ENCODE results near the gene SLC25A28.

- no peak for TF ChIP-seq CTCF (IDR thresholded peaks at IDR 0.05)
- TF ChIP-seq EZH2 (IDR thresholded peaks at IDR 0.05; ENCODE audit: borderline replicate concordance, insufficient read depth, low read depth, low read length, poor library complexity, severe bottlenecking), result no peak
Measured at GRCh38 chr10:99628923-99629624, 8.8 kb upstream of the SLC25A28 start.
